Lower leg skin (tissue), 3 donors: Measurements from ENCODE around the gene GSE1.

Experiments
- CTCF ChIP-seq, 3 donors: fragments of 450-650 bp; IDR thresholded peaks; one replicate each; pipeline ENCODE4 v1.5.1; 2016; ENCODE audit warnings: antibody characterized with exemption in 3 of 3, mild to moderate bottlenecking in 3 of 3, moderate library complexity in 2 of 3
- POLR2A ChIP-seq, 2 donors: fragments of 450-650 bp; IDR thresholded peaks; one replicate each; pipeline ENCODE4 v1.6.1; 2016 to 2017; ENCODE audit warnings: antibody characterized with exemption in 2 of 2, mild to moderate bottlenecking in 1 of 2, moderate library complexity in 1 of 2

GRCh38 chr16:85660843-85661739, 48.0 kb downstream of the GSE1 start:
- no peak for TF ChIP-seq CTCF (IDR thresholded peaks at IDR 0.05)
- no peak for TF ChIP-seq POLR2A (IDR thresholded peaks at IDR 0.05)
